ENCODE data around the gene GOLGA8K. TPM values are rescaled to one million over a fixed set of nuclear protein-coding genes. Genes with fewer than 3 reads are reported as not detected.
"Not testable (repeated sequence)": the region's sequence is repeated elsewhere in the genome, so short reads cannot be mapped to it uniquely, and the experiment has no call there.

Gene GOLGA8K
- total RNA-seq, 2 experiments from 2014 or later, result 0.50 to 0.69 TPM

- H3K4me1 Mint-ChIP-seq (ENCODE audit: low read depth); H3K36me3 Mint-ChIP-seq (ENCODE audit: low read depth); intact Hi-C loops (cut with DNase I, micrococcal nuclease); CTCF ChIA-PET; H3K27ac Mint-ChIP-seq; H3K9me3 ChIP-seq (ENCODE audit: control insufficient read depth in 1 of 2, insufficient read depth in 1 of 2, low read length in 2 of 2); H3K27me3 ChIP-seq (ENCODE audit: control insufficient read depth in 1 of 2, insufficient read depth in 2 of 2, low read length in 2 of 2); H3K4me3 ChIP-seq (ENCODE audit: low read length); H3K9me3 Mint-ChIP-seq; ATAC-seq (ENCODE audit: poor library complexity); H3K27ac ChIP-seq (ENCODE audit: low read depth in 1 of 2, low read length in 2 of 2); H3K4me3 Mint-ChIP-seq; H3K4me1 ChIP-seq (ENCODE audit: insufficient read depth, low read length); POLR2A ChIA-PET; H3K27me3 Mint-ChIP-seq; H3K36me3 ChIP-seq (ENCODE audit: insufficient read depth, low read length): not testable (repeated sequence)
- peak; percentile 23 for TF ChIP-seq CTCF (IDR thresholded peaks at IDR 0.05)
- DNase-seq, result peak in 1 of 14 experiments; percentile 49
Observed at GRCh38 chr15:32407903-32408302, 4.8 kb upstream of the GOLGA8K start.

- H3K27ac ChIP-seq (ENCODE audit: low read depth in 1 of 2, low read length in 2 of 2); H3K4me1 ChIP-seq (ENCODE audit: insufficient read depth, low read length); ATAC-seq (ENCODE audit: poor library complexity); H3K36me3 ChIP-seq (ENCODE audit: insufficient read depth, low read length); H3K27me3 Mint-ChIP-seq; H3K4me1 Mint-ChIP-seq (ENCODE audit: low read depth); DNase-seq; intact Hi-C loops (cut with DNase I, micrococcal nuclease); H3K27ac Mint-ChIP-seq; H3K4me3 Mint-ChIP-seq; H3K9me3 ChIP-seq (ENCODE audit: control insufficient read depth in 1 of 2, insufficient read depth in 1 of 2, low read length in 2 of 2); POLR2A ChIA-PET; H3K4me3 ChIP-seq (ENCODE audit: low read length); H3K36me3 Mint-ChIP-seq (ENCODE audit: low read depth); H3K27me3 ChIP-seq (ENCODE audit: control insufficient read depth in 1 of 2, insufficient read depth in 2 of 2, low read length in 2 of 2); H3K9me3 Mint-ChIP-seq; CTCF ChIA-PET: not testable (repeated sequence)
Observed at GRCh38 chr15:32396522-32396921, 6.6 kb downstream of the GOLGA8K start.

GRCh38 chr15:32394745-32395144, 8.3 kb downstream of the GOLGA8K start:
- CTCF ChIA-PET; H3K4me3 Mint-ChIP-seq; H3K9me3 ChIP-seq (ENCODE audit: control insufficient read depth in 1 of 2, insufficient read depth in 1 of 2, low read length in 2 of 2); H3K36me3 Mint-ChIP-seq (ENCODE audit: low read depth); H3K4me1 ChIP-seq (ENCODE audit: insufficient read depth, low read length); H3K27ac Mint-ChIP-seq; ATAC-seq (ENCODE audit: poor library complexity); H3K9me3 Mint-ChIP-seq; intact Hi-C loops (cut with DNase I, micrococcal nuclease); DNase-seq; POLR2A ChIA-PET; H3K4me1 Mint-ChIP-seq (ENCODE audit: low read depth); H3K27me3 ChIP-seq (ENCODE audit: control insufficient read depth in 1 of 2, insufficient read depth in 2 of 2, low read length in 2 of 2); H3K36me3 ChIP-seq (ENCODE audit: insufficient read depth, low read length); H3K27me3 Mint-ChIP-seq; H3K4me3 ChIP-seq (ENCODE audit: low read length); H3K27ac ChIP-seq (ENCODE audit: low read depth in 1 of 2, low read length in 2 of 2): not testable (repeated sequence)

GRCh38 chr15:32388050-32388648, 14.9 kb downstream of the GOLGA8K start:
- ATAC-seq (ENCODE audit: poor library complexity); intact Hi-C loops (cut with DNase I, micrococcal nuclease); H3K4me1 ChIP-seq (ENCODE audit: insufficient read depth, low read length); H3K27ac Mint-ChIP-seq; H3K36me3 ChIP-seq (ENCODE audit: insufficient read depth, low read length); H3K9me3 ChIP-seq (ENCODE audit: control insufficient read depth in 1 of 2, insufficient read depth in 1 of 2, low read length in 2 of 2); H3K4me3 ChIP-seq (ENCODE audit: low read length); H3K27me3 Mint-ChIP-seq; H3K4me1 Mint-ChIP-seq (ENCODE audit: low read depth); H3K27ac ChIP-seq (ENCODE audit: low read depth in 1 of 2, low read length in 2 of 2); POLR2A ChIA-PET; CTCF ChIA-PET; DNase-seq; H3K36me3 Mint-ChIP-seq (ENCODE audit: low read depth); H3K4me3 Mint-ChIP-seq; H3K27me3 ChIP-seq (ENCODE audit: control insufficient read depth in 1 of 2, insufficient read depth in 2 of 2, low read length in 2 of 2); H3K9me3 Mint-ChIP-seq: not testable (repeated sequence)

GRCh38 chr15:32385823-32386495, 17.1 kb downstream of the GOLGA8K start:
- H3K4me3 ChIP-seq (ENCODE audit: low read length); H3K27me3 Mint-ChIP-seq; DNase-seq; H3K9me3 ChIP-seq (ENCODE audit: control insufficient read depth in 1 of 2, insufficient read depth in 1 of 2, low read length in 2 of 2); H3K27me3 ChIP-seq (ENCODE audit: control insufficient read depth in 1 of 2, insufficient read depth in 2 of 2, low read length in 2 of 2); H3K27ac ChIP-seq (ENCODE audit: low read depth in 1 of 2, low read length in 2 of 2); H3K27ac Mint-ChIP-seq; POLR2A ChIA-PET; H3K36me3 Mint-ChIP-seq (ENCODE audit: low read depth); H3K36me3 ChIP-seq (ENCODE audit: insufficient read depth, low read length); H3K4me1 ChIP-seq (ENCODE audit: insufficient read depth, low read length); H3K9me3 Mint-ChIP-seq; intact Hi-C loops (cut with DNase I, micrococcal nuclease); CTCF ChIA-PET; H3K4me3 Mint-ChIP-seq; H3K4me1 Mint-ChIP-seq (ENCODE audit: low read depth); ATAC-seq (ENCODE audit: poor library complexity): not testable (repeated sequence)

- H3K4me3 Mint-ChIP-seq; H3K4me1 Mint-ChIP-seq (ENCODE audit: low read depth); H3K36me3 ChIP-seq (ENCODE audit: insufficient read depth, low read length); H3K9me3 Mint-ChIP-seq; H3K9me3 ChIP-seq (ENCODE audit: control insufficient read depth in 1 of 2, insufficient read depth in 1 of 2, low read length in 2 of 2); DNase-seq; H3K27ac ChIP-seq (ENCODE audit: low read depth in 1 of 2, low read length in 2 of 2); POLR2A ChIA-PET; H3K27me3 ChIP-seq (ENCODE audit: control insufficient read depth in 1 of 2, insufficient read depth in 2 of 2, low read length in 2 of 2); CTCF ChIA-PET; H3K27me3 Mint-ChIP-seq; H3K36me3 Mint-ChIP-seq (ENCODE audit: low read depth); H3K4me1 ChIP-seq (ENCODE audit: insufficient read depth, low read length); H3K27ac Mint-ChIP-seq; intact Hi-C loops (cut with DNase I, micrococcal nuclease); ATAC-seq (ENCODE audit: poor library complexity); H3K4me3 ChIP-seq (ENCODE audit: low read length): not testable (repeated sequence)
Observed at GRCh38 chr15:32374185-32374584, 28.9 kb downstream of the GOLGA8K start.

Measured in CD4-positive, alpha-beta T cell (primary cell).